ENCODE results near the gene XYLT1.

The XYLT1 gene

DNA sequence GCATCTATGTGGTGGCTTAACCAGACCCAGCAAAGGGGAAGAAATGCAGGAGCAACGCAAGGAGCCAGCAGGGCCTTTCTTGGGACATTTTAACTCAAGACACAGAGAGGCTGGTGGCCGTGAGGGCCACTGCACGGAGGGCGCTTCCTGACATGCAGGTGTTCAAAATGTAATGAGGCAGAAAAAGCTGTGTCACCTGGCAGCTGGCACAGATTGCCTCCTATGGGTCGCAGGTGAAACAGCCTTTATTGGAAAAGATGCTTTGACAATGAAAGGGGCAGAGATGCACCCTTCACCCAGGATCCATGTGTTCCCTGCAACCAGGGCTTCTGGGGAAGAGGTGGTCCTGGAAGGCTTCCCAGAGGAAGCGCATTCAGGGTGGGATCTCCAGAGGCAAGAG lies 219.3 kb downstream of the XYLT1 start:
- TF ChIP-seq ZFX (IDR thresholded peaks at IDR 0.05; ENCODE audit: borderline replicate concordance): no peak
- TF ChIP-seq, protein P1, sequence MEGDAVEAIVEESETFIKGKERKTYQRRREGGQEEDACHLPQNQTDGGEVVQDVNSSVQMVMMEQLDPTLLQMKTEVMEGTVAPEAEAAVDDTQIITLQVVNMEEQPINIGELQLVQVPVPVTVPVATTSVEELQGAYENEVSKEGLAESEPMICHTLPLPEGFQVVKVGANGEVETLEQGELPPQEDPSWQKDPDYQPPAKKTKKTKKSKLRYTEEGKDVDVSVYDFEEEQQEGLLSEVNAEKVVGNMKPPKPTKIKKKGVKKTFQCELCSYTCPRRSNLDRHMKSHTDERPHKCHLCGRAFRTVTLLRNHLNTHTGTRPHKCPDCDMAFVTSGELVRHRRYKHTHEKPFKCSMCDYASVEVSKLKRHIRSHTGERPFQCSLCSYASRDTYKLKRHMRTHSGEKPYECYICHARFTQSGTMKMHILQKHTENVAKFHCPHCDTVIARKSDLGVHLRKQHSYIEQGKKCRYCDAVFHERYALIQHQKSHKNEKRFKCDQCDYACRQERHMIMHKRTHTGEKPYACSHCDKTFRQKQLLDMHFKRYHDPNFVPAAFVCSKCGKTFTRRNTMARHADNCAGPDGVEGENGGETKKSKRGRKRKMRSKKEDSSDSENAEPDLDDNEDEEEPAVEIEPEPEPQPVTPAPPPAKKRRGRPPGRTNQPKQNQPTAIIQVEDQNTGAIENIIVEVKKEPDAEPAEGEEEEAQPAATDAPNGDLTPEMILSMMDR (IDR thresholded peaks at IDR 0.05): no peak
- H3K27ac ChIP-seq: no peak overlapping the region

GRCh38 chr16:17246974-17247732 lies 223.6 kb downstream of the XYLT1 start:
- H3K27ac ChIP-seq: no peak overlapping the region
- TF ChIP-seq ZFX (IDR thresholded peaks at IDR 0.05; ENCODE audit: borderline replicate concordance): no peak
- TF ChIP-seq, protein P1 (IDR thresholded peaks at IDR 0.05): no peak

- no peak overlapping the region for H3K27ac ChIP-seq
- no peak for TF ChIP-seq ZFX (IDR thresholded peaks at IDR 0.05; ENCODE audit: borderline replicate concordance)
- TF ChIP-seq, protein P1 (IDR thresholded peaks at IDR 0.05): no peak
These were observed 224.4 kb downstream of the XYLT1 start for GRCh38 chr16:17246268-17246885.

DNA sequence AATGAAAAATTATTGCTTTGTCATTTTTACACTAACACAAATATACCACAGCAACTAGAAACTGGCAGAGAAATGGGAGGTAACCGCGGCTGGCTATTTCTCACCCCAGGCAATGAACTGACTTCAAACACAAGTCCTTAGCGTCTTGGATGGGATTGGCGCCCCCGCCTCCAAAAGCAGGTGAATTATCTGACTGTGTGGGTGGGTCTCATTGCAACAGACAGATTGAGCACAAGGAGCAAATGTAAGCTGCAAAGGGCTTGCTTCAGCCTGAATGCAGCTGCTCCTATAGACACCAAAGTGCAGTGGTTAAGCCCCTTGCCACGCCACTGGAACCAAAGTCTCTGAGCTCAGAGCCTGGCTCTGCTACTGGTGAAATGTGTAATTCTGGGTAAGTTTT lies 225.0 kb downstream of the XYLT1 start:
- TF ChIP-seq, protein P1 (IDR thresholded peaks at IDR 0.05): no peak
- no peak for TF ChIP-seq ZFX (IDR thresholded peaks at IDR 0.05; ENCODE audit: borderline replicate concordance)
- H3K27ac ChIP-seq: no peak overlapping the region

DNA sequence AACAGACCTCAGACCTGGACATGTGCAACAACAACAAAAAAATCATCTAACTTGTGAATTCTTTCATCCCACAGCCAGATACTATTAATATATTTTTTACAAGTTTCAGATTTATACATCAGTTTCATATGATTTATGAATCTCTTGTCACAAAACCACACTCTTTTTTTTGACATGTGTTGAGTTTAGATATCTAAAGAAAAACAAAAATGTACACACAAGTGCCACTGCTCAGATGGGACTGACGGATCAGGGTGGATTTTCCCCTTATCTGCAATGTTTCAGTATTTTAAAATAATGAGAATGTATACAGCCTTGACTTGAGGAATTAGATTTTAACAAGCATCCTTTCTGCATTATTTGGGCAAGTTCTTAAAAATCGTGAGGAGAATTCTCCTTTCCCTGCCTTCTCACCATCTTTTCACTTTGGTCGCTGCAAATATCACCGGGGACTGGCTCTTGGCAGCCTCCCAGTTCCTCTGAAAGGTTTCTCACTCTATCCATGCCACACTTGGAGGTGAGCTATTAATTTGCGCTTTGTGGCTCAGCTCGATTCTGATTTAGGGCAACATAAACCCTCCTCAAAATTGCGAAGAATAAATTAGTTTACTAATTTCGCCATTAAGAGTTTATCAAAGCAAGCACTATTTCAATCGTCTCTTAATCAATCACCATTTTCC lies 225.7 kb downstream of the XYLT1 start:
- no peak overlapping the region for H3K27ac ChIP-seq
- TF ChIP-seq ZFX (IDR thresholded peaks at IDR 0.05; ENCODE audit: borderline replicate concordance): no peak
- TF ChIP-seq, protein P1 (IDR thresholded peaks at IDR 0.05): no peak

GRCh38 chr16:17241264-17241835 lies 229.4 kb downstream of the XYLT1 start:
- no peak overlapping the region for H3K27ac ChIP-seq
- TF ChIP-seq, protein P1 (IDR thresholded peaks at IDR 0.05): no peak
- no peak for TF ChIP-seq ZFX (IDR thresholded peaks at IDR 0.05; ENCODE audit: borderline replicate concordance)
